Neural cell (in vitro differentiated cells): ENCODE results near the gene PHF21B. TPM values are rescaled to one million over a fixed set of nuclear protein-coding genes. Genes with fewer than 3 reads are reported as not detected.

ENCODE experiments used
- H2AFZ ChIP-seq: fragments of 200-600, 300-800 bp; sonication (generic), shearing (Covaris generic); 2 replicates; pipeline ENCODE4 v1.6.0; 2014; ENCODE audit warnings: low read depth, mild to moderate bottlenecking, antibody characterized with exemption, low read length, moderate library complexity
- H3F3A ChIP-seq: fragments of 200-600 bp; shearing (Covaris generic); 2 replicates; pipeline ENCODE4 v1.6.1; 2016; ENCODE audit warnings: mild to moderate bottlenecking, moderate library complexity, mixed read lengths, antibody characterized with exemption, low read length; ENCODE audit not compliant: insufficient read depth, poor library complexity, severe bottlenecking
- H3K27ac ChIP-seq: fragments of 200-600, 300-800 bp; sonication (generic), shearing (Covaris generic); 2 replicates; pipeline ENCODE4 v1.5.1; 2014; ENCODE audit warnings: mild to moderate bottlenecking, low read length, moderate library complexity
- H3K27me3 ChIP-seq: fragments of 300-800, 200-600 bp; sonication (generic), shearing (Covaris generic); 2 replicates; pipeline ENCODE4 v1.6.0; 2014; ENCODE audit warnings: mild to moderate bottlenecking, low read depth, low read length, moderate library complexity; ENCODE audit not compliant: insufficient read depth
- H3K36me3 ChIP-seq: fragments of 300-800, 200-600 bp; sonication (generic), shearing (Covaris generic); 2 replicates; pipeline ENCODE4 v1.5.1; 2014; ENCODE audit warnings: mild to moderate bottlenecking, antibody characterized with exemption, low read length, moderate library complexity; ENCODE audit not compliant: insufficient read depth
- H3K4me2 ChIP-seq: fragments of 300-800, 200-600 bp; sonication (generic), shearing (Covaris generic); 2 replicates; pipeline ENCODE4 v1.6.0; 2014; ENCODE audit warnings: mild to moderate bottlenecking, low read length
- H3K4me3 ChIP-seq: fragments of 300-800, 200-600 bp; sonication (generic), shearing (Covaris generic); 2 replicates; pipeline ENCODE4 v1.5.1; 2014; ENCODE audit warnings: mild to moderate bottlenecking, low read length, moderate library complexity
- H3K79me2 ChIP-seq: fragments of 200-600 bp; shearing (Covaris generic); replicated peaks from 2 replicates; pipeline ENCODE4 v1.6.0; 2014; ENCODE audit warnings: mild to moderate bottlenecking, low read length, moderate library complexity; ENCODE audit not compliant: insufficient read depth
- H3K9ac ChIP-seq: fragments of 300-800, 200-600 bp; sonication (generic), shearing (Covaris generic); 2 replicates; pipeline ENCODE4 v1.6.1; 2016; ENCODE audit warnings: mild to moderate bottlenecking, low read length, mixed read lengths
- H3K9me2 ChIP-seq: fragments of 200-600 bp; shearing (Covaris generic); 2 replicates; pipeline ENCODE4 v1.6.1; 2016; ENCODE audit warnings: mild to moderate bottlenecking, low read length, mixed read lengths; ENCODE audit not compliant: insufficient read depth
- H3K9me3 ChIP-seq: fragments of 200-600, 300-800 bp; sonication (generic), shearing (Covaris generic); 2 replicates; pipeline ENCODE4 v1.6.1; 2016; ENCODE audit warnings: mild to moderate bottlenecking, mixed run types, low read length, moderate library complexity, mixed read lengths
- H4K20me1 ChIP-seq: fragments of 200-600 bp; shearing (Covaris generic); 2 replicates; pipeline ENCODE4 v1.6.1; 2016; ENCODE audit warnings: mild to moderate bottlenecking, mixed run types; ENCODE audit not compliant: insufficient read depth
- CTCF ChIP-seq: fragments of 450-650 bp; IDR thresholded peaks from 2 replicates; pipeline ENCODE4 v1.5.1; 2014; ENCODE audit warnings: antibody characterized with exemption, mild to moderate bottlenecking, moderate library complexity; ENCODE audit not compliant: poor library complexity, severe bottlenecking
- EP300 ChIP-seq: fragments of 450-650 bp; conservative IDR thresholded peaks from 2 replicates; pipeline ENCODE4 v1.6.1; 2014; ENCODE audit warnings: antibody characterized with exemption, mild to moderate bottlenecking, moderate library complexity; ENCODE audit not compliant: poor library complexity, severe bottlenecking
- EZH2 ChIP-seq: fragments of 200-600, 300-800 bp; shearing (Covaris generic), sonication (generic); IDR thresholded peaks from 2 replicates; pipeline ENCODE4 v1.6.1; 2014; ENCODE audit warnings: antibody characterized with exemption, low read length, borderline replicate concordance, mild to moderate bottlenecking; ENCODE audit not compliant: insufficient read depth, poor library complexity, severe bottlenecking
- MXI1 ChIP-seq: fragments of 450-650 bp; conservative IDR thresholded peaks from 2 replicates; pipeline ENCODE4 v1.6.1; 2014; ENCODE audit warnings: antibody characterized with exemption, mild to moderate bottlenecking; ENCODE audit not compliant: poor library complexity, severe bottlenecking
- POLR2AphosphoS5 ChIP-seq: IDR thresholded peaks from 2 replicates; pipeline ENCODE4 v1.6.1; 2012
- RAD21 ChIP-seq: fragments of 450-650 bp; conservative IDR thresholded peaks from 2 replicates; pipeline ENCODE4 v1.6.1; 2014; ENCODE audit warnings: antibody characterized with exemption, mild to moderate bottlenecking, moderate library complexity
- SMC3 ChIP-seq: fragments of 450-650 bp; conservative IDR thresholded peaks from 2 replicates; pipeline ENCODE4 v1.6.1; 2014; ENCODE audit warnings: antibody characterized with exemption, mild to moderate bottlenecking, moderate library complexity; ENCODE audit not compliant: poor library complexity
- TAF1 ChIP-seq: IDR thresholded peaks from 2 replicates; pipeline ENCODE4 v1.6.1; 2012; ENCODE audit warnings: low read depth
- polyA plus RNA-seq: library from polyadenylated mRNA; depleted of rRNA; stranded (reverse); fragments of >200 nt; gene quantifications from 2 replicates; pipeline ENCODE4 v1.2.3, GENCODE V29; 2014
- TF ChIP-seq, protein P1 (sequence below): IDR thresholded peaks from 2 replicates; pipeline ENCODE4 v1.6.1; 2012; ENCODE audit warnings: borderline replicate concordance

The PHF21B gene
- polyA plus RNA-seq, 1 donor from 2014 or later: 49.5 TPM

DNA sequence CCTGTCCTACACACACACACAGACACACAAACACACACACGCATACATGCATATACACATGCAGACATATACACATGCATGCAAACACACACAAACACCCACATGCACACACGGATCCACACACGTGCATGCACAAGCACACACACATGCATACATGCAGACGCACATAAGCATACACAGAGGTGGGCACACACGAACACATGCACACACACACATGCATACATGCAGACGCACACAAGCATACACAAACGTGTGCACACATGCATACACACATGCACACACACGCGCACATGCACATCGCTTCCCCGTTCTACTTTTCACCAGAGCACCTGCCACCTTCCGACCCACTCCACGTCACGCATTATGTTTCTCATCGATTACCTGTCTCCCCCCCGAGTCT, 13.2 kb downstream of the PHF21B start:
- Histone ChIP-seq H3K4me3 (no peak overlapping the region), H3K9me2 (no peaks in the 10 kb centered on the region), H3K36me3 (no peaks in the 10 kb centered on the region), H4K20me1 (no peaks in the 10 kb centered on the region), H3K9ac (no peak overlapping the region), H3K27ac (peak overlapping the region; percentile 31), H3K27me3 (no peaks in the 10 kb centered on the region), H3K4me2 (no peak overlapping the region), H3K79me2 (peaks cover 98% of the 10 kb centered on the region), H3F3A (no peaks in the 10 kb centered on the region), H3K9me3 (no peaks in the 10 kb centered on the region), H2AFZ (no peak overlapping the region)
- no peak for TF ChIP-seq RAD21
- no peak for TF ChIP-seq SMC3
- TF ChIP-seq CTCF: no peak

- Histone ChIP-seq H3K9ac (no peak overlapping the region), H3K36me3 (no peaks in the 10 kb centered on the region), H3K27me3 (no peaks in the 10 kb centered on the region), H2AFZ (no peak overlapping the region), H3K9me2 (no peaks in the 10 kb centered on the region), H3K4me3 (no peak overlapping the region), H3K4me2 (no peak overlapping the region), H3K79me2 (peaks cover 98% of the 10 kb centered on the region), H3K27ac (peak overlapping the region; percentile 31), H3F3A (no peaks in the 10 kb centered on the region), H4K20me1 (no peaks in the 10 kb centered on the region), H3K9me3 (no peaks in the 10 kb centered on the region)
- TF ChIP-seq EP300: peak; percentile 13
- no peak for TF ChIP-seq MXI1
Measured at GRCh38 chr22:44996120-44996519, 13.7 kb downstream of the PHF21B start.

- H3K36me3 ChIP-seq: no peaks in the 10 kb centered on the region
- no peaks in the 10 kb centered on the region for H3F3A ChIP-seq
- H3K9ac ChIP-seq: no peak overlapping the region
- H3K27me3 ChIP-seq: no peaks in the 10 kb centered on the region
- H3K9me2 ChIP-seq: no peaks in the 10 kb centered on the region
- no peaks in the 10 kb centered on the region for H3K9me3 ChIP-seq
- H4K20me1 ChIP-seq: no peaks in the 10 kb centered on the region
- H2AFZ ChIP-seq: no peak overlapping the region
- H3K79me2 ChIP-seq: peaks cover 98% of the 10 kb centered on the region
- H3K27ac ChIP-seq: peak overlapping the region; percentile 31
- H3K4me2 ChIP-seq: no peak overlapping the region
- H3K4me3 ChIP-seq: no peak overlapping the region
- no peak for TF ChIP-seq CTCF
- TF ChIP-seq TAF1: no peak
Measured at GRCh38 chr22:44995715-44996114, 14.1 kb downstream of the PHF21B start.

DNA sequence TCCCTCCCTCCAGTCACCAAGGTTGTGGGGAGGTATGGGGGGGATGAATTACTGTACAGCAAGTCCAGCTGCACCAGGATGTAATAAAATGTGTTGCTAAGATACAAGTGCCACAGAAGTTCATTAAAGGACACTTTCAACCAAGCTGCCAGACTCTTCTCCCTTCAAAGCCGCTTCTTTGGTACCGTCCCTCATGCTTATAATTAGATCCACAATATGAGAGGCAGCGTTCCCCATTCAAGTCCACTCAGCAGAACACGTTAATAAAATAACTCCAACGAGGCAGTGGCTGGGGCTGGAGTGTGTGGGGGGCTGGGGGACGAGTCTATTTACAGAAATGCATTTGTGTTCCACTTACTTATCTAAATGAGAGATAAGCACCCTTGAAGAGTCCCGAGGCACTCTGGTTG, 14.7 kb downstream of the PHF21B start:
- Histone ChIP-seq H3K9me3 (no peaks in the 10 kb centered on the region), H3F3A (no peaks in the 10 kb centered on the region), H3K27me3 (no peaks in the 10 kb centered on the region), H4K20me1 (no peaks in the 10 kb centered on the region), H3K27ac (no peak overlapping the region), H2AFZ (no peak overlapping the region), H3K9me2 (no peaks in the 10 kb centered on the region), H3K36me3 (no peaks in the 10 kb centered on the region), H3K4me2 (no peak overlapping the region), H3K79me2 (peaks cover 98% of the 10 kb centered on the region), H3K4me3 (no peak overlapping the region), H3K9ac (no peak overlapping the region)
- no peak for TF ChIP-seq POLR2AphosphoS5
- TF ChIP-seq TAF1: no peak
- TF ChIP-seq, protein P1, sequence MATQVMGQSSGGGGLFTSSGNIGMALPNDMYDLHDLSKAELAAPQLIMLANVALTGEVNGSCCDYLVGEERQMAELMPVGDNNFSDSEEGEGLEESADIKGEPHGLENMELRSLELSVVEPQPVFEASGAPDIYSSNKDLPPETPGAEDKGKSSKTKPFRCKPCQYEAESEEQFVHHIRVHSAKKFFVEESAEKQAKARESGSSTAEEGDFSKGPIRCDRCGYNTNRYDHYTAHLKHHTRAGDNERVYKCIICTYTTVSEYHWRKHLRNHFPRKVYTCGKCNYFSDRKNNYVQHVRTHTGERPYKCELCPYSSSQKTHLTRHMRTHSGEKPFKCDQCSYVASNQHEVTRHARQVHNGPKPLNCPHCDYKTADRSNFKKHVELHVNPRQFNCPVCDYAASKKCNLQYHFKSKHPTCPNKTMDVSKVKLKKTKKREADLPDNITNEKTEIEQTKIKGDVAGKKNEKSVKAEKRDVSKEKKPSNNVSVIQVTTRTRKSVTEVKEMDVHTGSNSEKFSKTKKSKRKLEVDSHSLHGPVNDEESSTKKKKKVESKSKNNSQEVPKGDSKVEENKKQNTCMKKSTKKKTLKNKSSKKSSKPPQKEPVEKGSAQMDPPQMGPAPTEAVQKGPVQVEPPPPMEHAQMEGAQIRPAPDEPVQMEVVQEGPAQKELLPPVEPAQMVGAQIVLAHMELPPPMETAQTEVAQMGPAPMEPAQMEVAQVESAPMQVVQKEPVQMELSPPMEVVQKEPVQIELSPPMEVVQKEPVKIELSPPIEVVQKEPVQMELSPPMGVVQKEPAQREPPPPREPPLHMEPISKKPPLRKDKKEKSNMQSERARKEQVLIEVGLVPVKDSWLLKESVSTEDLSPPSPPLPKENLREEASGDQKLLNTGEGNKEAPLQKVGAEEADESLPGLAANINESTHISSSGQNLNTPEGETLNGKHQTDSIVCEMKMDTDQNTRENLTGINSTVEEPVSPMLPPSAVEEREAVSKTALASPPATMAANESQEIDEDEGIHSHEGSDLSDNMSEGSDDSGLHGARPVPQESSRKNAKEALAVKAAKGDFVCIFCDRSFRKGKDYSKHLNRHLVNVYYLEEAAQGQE: no peak
- no peak for TF ChIP-seq MXI1
- no peak for TF ChIP-seq RAD21
- no peak for TF ChIP-seq CTCF
- TF ChIP-seq EZH2: no peak
